ENCODE measurements around the gene CACHD1. TPM values are rescaled to one million over a fixed set of nuclear protein-coding genes. Genes with fewer than 3 reads are reported as not detected.

The CACHD1 gene
- total and polyA plus RNA-seq, 2 of the 4 experiments (the other 2 are of a cell fraction), result 2.9 to 5.9 TPM

DNA sequence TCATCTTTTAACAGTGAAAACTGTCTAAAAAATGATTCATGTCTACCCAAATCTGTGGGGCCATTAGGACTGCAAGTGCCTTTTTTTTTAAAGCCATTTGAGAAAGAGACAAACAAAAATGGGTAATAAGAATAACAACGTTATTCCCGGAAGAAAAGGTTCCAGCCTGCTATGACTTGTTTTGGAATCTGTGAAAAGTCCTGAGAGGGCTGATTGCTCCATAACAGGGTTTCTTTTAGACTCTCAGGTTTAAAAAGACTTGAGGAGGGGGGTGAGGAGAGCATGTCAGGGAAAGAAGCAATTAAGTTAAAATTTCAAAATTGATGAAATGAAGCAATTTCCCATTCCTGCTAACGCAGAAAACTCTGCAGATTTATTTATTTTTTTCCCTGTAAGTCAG lies 56.4 kb downstream of the CACHD1 start:
- Histone ChIP-seq H3K4ac (ENCODE audit: low read depth, low read length) (no peak overlapping the region), H3K4me3 (ENCODE audit: insufficient read depth, low read depth, low read length) (no peak overlapping the region), H3K4me1 (ENCODE audit: control insufficient read depth, insufficient read depth, low read length) (0 out of 2 replicates have a peak, but pooled peaks cover 3% of the 10 kb centered on the region), H3K79me1 (ENCODE audit: low read depth in 1 of 2, low read length in 2 of 2) (no peaks in the 10 kb centered on the region; a peak in 1 of 4 replicates), H2AK5ac (ENCODE audit: low read depth, low read length) (no peak overlapping the region), H4K91ac (ENCODE audit: insufficient read depth, low read depth, low read length) (no peak overlapping the region), H3K4me2 (ENCODE audit: low read depth, low read length) (no peak overlapping the region), H4K8ac (ENCODE audit: low read depth in 2 of 2, low read length in 2 of 2) (no peak overlapping the region), H3K23ac (ENCODE audit: low read depth, low read length) (no peak overlapping the region), H2BK20ac (ENCODE audit: low read depth, low read length) (no peak overlapping the region), H3K14ac (replicated peaks; ENCODE audit: low read depth, low read length) (no peak overlapping the region), H2BK15ac (ENCODE audit: low read depth, low read length) (no peak overlapping the region), H2BK5ac (ENCODE audit: low read depth, low read length, poor library complexity, severe bottlenecking) (no peak overlapping the region), H3K36me3 (ENCODE audit: control insufficient read depth, insufficient read depth, low read length) (no peaks in the 10 kb centered on the region), H3K18ac (ENCODE audit: low read depth, low read length) (no peak overlapping the region), H3K9me3 (ENCODE audit: control insufficient read depth, insufficient read depth, low read length) (no peaks in the 10 kb centered on the region), H3K9me1 (ENCODE audit: insufficient read depth, low read length) (no peaks in the 10 kb centered on the region; the same call in 1 of the 2 replicates), H3K27ac (ENCODE audit: insufficient read depth, low read length) (no peak overlapping the region), H2AK9ac (replicated peaks; ENCODE audit: low read depth, low read length, poor library complexity) (no peak overlapping the region), H3K9ac (ENCODE audit: low read depth, low read length) (no peak overlapping the region), H3K56ac (ENCODE audit: extremely low read depth, insufficient read depth, low read length) (no peak overlapping the region), H2AFZ (replicated peaks; ENCODE audit: low read length, poor library complexity) (no peak overlapping the region), H2BK120ac (ENCODE audit: low read depth, low read length) (no peak overlapping the region), H4K5ac (ENCODE audit: low read depth, low read length) (no peak overlapping the region), H3K27me3 (ENCODE audit: control insufficient read depth, insufficient read depth, low read length) (no peaks in the 10 kb centered on the region), H4K20me1 (ENCODE audit: insufficient read depth, low read length) (no peaks in the 10 kb centered on the region)
- in situ Hi-C loops (cut with MboI; ENCODE audit: low sequenced_read_pairs) (no loop called here), dilution Hi-C loops (cut with HindIII; ENCODE audit: low sequenced_read_pairs, unreplicated experiment) (no loop called here), intact Hi-C loops (cut with micrococcal nuclease) (no loop called here)
- no TSS peak for BruUV-seq (replicated peaks)
- ATAC-seq (ENCODE audit: low read depth) (no peak), DNase-seq (no peak)
- TF ChIP-seq RFX5 (IDR thresholded peaks at IDR 0.05; ENCODE audit: low read depth, low read length) (no peak), MAFK (IDR thresholded peaks at IDR 0.05; ENCODE audit: low read depth, low read length) (no peak), MXI1 (IDR thresholded peaks at IDR 0.05; ENCODE audit: borderline replicate concordance, low read depth, low read length) (no peak)
- ChIA-PET CTCF (no interaction called here), POLR2A (ENCODE audit: unreplicated experiment) (no interaction called here)
- no CpG with 5 or more reads among the region's 3 CpGs for WGBS, 2 experiments (ENCODE audit: extremely low coverage in 2 of 2, insufficient read length in 1 of 2)
